ENCODE data around the gene CARMIL1. TPM values are rescaled to one million over a fixed set of nuclear protein-coding genes. Genes with fewer than 3 reads are reported as not detected.

CARMIL1 gene
- total and polyA plus RNA-seq, 7 experiments from 2014 or later, result 2.2 to 12.8 (median 9.3) TPM

- CTCF ChIA-PET, result interaction anchor here (0.7 kb wide), 1 partner anchor 33 kb away, joined by 4 read pairs; no protein-coding TSS in a partner anchor
- Mint-ChIP-seq H3K27me3 (peaks cover 0 to 2% (median 0%) of the 10 kb centered on the region in 5 donors), H3K4me3 (no peak overlapping the region), H3K4me1 (peaks cover 0 to 7% (median 4%) of the 10 kb centered on the region in 7 donors), H3K36me3 (peaks cover 2 to 53% (median 34%) of the 10 kb centered on the region in 5 donors), H3K27ac (no peak overlapping the region), H3K9me3 (no peaks in the 10 kb centered on the region)
- H3K4me1 ChIP-seq (ENCODE audit: control insufficient read depth in 2 of 2, insufficient read depth in 2 of 2, low read length in 2 of 2), result no peaks in the 10 kb centered on the region
- no peaks in the 10 kb centered on the region for H3K9me3 ChIP-seq (ENCODE audit: control insufficient read depth in 2 of 3, low read length in 3 of 3)
- H3K4me3 ChIP-seq (ENCODE audit: low read length), result no peak overlapping the region
- DNase-seq (no peak), ATAC-seq (no peak)
- POLR2A ChIA-PET, result no interaction called here
- H3K27me3 ChIP-seq (ENCODE audit: control insufficient read depth in 2 of 2, insufficient read depth in 2 of 2, low read length in 2 of 2), result no peaks in the 10 kb centered on the region
- H3K27ac ChIP-seq (ENCODE audit: low read depth, low read length), result no peak overlapping the region
- H3K36me3 ChIP-seq (ENCODE audit: control insufficient read depth in 2 of 3, insufficient read depth in 3 of 3, low read length in 3 of 3), result peaks cover 0 to 2% (median 0%) of the 10 kb centered on the region in 3 experiments
- intact Hi-C loops (cut with micrococcal nuclease), result no loop called here
Measured at GRCh38 chr6:25465941-25466340, 186.8 kb downstream of the CARMIL1 start.

DNA sequence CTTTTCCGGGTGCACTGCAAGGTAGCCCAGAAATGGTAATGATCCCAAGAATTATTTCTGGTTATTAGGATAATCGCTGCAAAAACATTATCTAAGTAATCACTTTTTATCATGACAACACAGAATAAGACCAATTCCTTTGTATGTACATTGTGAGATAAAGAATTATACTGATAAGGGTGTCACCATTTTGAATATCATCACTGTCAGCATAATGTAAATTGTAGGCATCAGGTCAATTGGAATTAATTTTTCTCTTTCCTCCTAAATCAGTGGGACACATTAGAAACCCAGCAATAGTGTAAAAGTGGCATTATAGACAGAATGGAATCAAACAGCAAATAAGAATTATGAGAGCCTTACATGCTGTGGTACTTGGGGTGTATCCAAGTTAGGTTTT, 189.7 kb downstream of the CARMIL1 start:
- no peaks in the 10 kb centered on the region for H3K4me1 ChIP-seq (ENCODE audit: control insufficient read depth in 2 of 2, insufficient read depth in 2 of 2, low read length in 2 of 2)

GRCh38 chr6:25469797-25470388, 190.7 kb downstream of the CARMIL1 start:
- Histone ChIP-seq H3K27ac (ENCODE audit: low read depth, low read length) (no peak overlapping the region), H3K4me3 (ENCODE audit: low read length) (no peak overlapping the region), H3K36me3 (ENCODE audit: control insufficient read depth in 2 of 3, insufficient read depth in 3 of 3, low read length in 3 of 3) (peaks cover 0 to 9% (median 0%) of the 10 kb centered on the region in 3 experiments), H3K4me1 (ENCODE audit: control insufficient read depth in 2 of 2, insufficient read depth in 2 of 2, low read length in 2 of 2) (no peaks in the 10 kb centered on the region), H3K9me3 (ENCODE audit: control insufficient read depth in 2 of 3, low read length in 3 of 3) (no peaks in the 10 kb centered on the region), H3K27me3 (ENCODE audit: control insufficient read depth in 2 of 2, insufficient read depth in 2 of 2, low read length in 2 of 2) (no peaks in the 10 kb centered on the region)
- H3K4me3 Mint-ChIP-seq, result no peak overlapping the region
- peaks cover 0 to 2% (median 0%) of the 10 kb centered on the region in 5 donors for H3K27me3 Mint-ChIP-seq
- no peak overlapping the region for H3K27ac Mint-ChIP-seq
- peaks cover 0 to 7% (median 4%) of the 10 kb centered on the region in 7 donors for H3K4me1 Mint-ChIP-seq
- peaks cover 0 to 53% (median 25%) of the 10 kb centered on the region in 5 donors for H3K36me3 Mint-ChIP-seq
- DNase-seq (no peak), ATAC-seq (no peak)
- H3K9me3 Mint-ChIP-seq, result no peaks in the 10 kb centered on the region
- ChIA-PET CTCF (interaction anchor here (0.9 kb wide), 1 partner anchor 177 kb away, joined by 3 read pairs; no protein-coding TSS in a partner anchor), POLR2A (no interaction called here)
- intact Hi-C loops (cut with micrococcal nuclease), result no loop called here

More for the DNA sequence above, 189.7 kb downstream of the CARMIL1 start:
- DNase-seq, result no peak
- Mint-ChIP-seq H3K4me3 (no peak overlapping the region), H3K27ac (no peak overlapping the region), H3K4me1 (peaks cover 0 to 4% (median 3%) of the 10 kb centered on the region in 7 donors), H3K36me3 (peaks cover 0 to 55% (median 34%) of the 10 kb centered on the region in 5 donors), H3K9me3 (no peaks in the 10 kb centered on the region), H3K27me3 (peaks cover 0 to 2% (median 0%) of the 10 kb centered on the region in 5 donors)
- POLR2A ChIA-PET, result interaction anchor here (0.6 to 1.2 kb wide), 2 partner anchors 9 to 53 kb away, joined by 3 read pairs; no protein-coding TSS in a partner anchor
- Histone ChIP-seq H3K36me3 (ENCODE audit: control insufficient read depth in 2 of 3, insufficient read depth in 3 of 3, low read length in 3 of 3) (peaks cover 0 to 9% (median 0%) of the 10 kb centered on the region in 3 experiments), H3K27ac (ENCODE audit: low read depth, low read length) (no peak overlapping the region), H3K27me3 (ENCODE audit: control insufficient read depth in 2 of 2, insufficient read depth in 2 of 2, low read length in 2 of 2) (no peaks in the 10 kb centered on the region), H3K9me3 (ENCODE audit: control insufficient read depth in 2 of 3, low read length in 3 of 3) (no peaks in the 10 kb centered on the region), H3K4me3 (ENCODE audit: low read length) (no peak overlapping the region)
- ATAC-seq, result no peak
- CTCF ChIA-PET, result no interaction called here
- intact Hi-C loops (cut with micrococcal nuclease), result no loop called here

DNA sequence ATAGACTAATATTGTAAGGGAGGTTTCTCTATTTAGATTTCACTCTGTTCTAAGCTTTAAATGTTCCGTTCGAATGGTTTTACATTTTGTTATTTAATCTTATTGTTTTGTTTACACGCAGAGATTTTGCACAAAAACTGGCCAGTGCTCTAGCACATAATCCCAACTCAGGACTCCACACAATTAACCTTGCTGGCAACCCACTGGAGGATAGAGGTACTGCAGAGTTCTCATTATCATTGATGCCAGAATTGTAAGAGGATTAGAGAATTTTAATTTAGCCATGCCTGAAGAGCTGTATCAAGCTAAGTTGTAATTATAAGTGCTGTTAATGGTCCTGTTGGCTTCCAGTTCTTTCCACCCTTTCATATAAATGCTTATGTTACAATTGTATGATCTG, 193.1 kb downstream of the CARMIL1 start:
- H3K9me3 ChIP-seq (ENCODE audit: control insufficient read depth in 2 of 3, low read length in 3 of 3), result no peaks in the 10 kb centered on the region
- H3K27ac Mint-ChIP-seq, result no peak overlapping the region
- ChIA-PET POLR2A (interaction anchor here (1.4 kb wide), 1 partner anchor 194 kb away, joined by 6 read pairs; the partner anchor contains the start of gene CARMIL1), CTCF (interaction anchor here (1.0 kb wide), 1 partner anchor 131 kb away, joined by 3 read pairs; no protein-coding TSS in a partner anchor)
- no peak overlapping the region for H3K4me3 ChIP-seq (ENCODE audit: low read length)
- peaks cover 0 to 47% (median 23%) of the 10 kb centered on the region in 5 donors for H3K36me3 Mint-ChIP-seq
- intact Hi-C loops (cut with micrococcal nuclease), result no loop called here
- no peaks in the 10 kb centered on the region for H3K27me3 ChIP-seq (ENCODE audit: control insufficient read depth in 2 of 2, insufficient read depth in 2 of 2, low read length in 2 of 2)
- H3K27ac ChIP-seq (ENCODE audit: low read depth, low read length), result no peak overlapping the region
- no peaks in the 10 kb centered on the region for H3K9me3 Mint-ChIP-seq
- H3K27me3 Mint-ChIP-seq, result no peaks in the 10 kb centered on the region
- DNase-seq, result peak in 1 of 9 donors; percentile 5
- ATAC-seq, result no peak
- H3K36me3 ChIP-seq (ENCODE audit: control insufficient read depth in 2 of 3, insufficient read depth in 3 of 3, low read length in 3 of 3), result peaks cover 0 to 9% (median 0%) of the 10 kb centered on the region in 3 experiments
- peaks cover 0 to 10% (median 0%) of the 10 kb centered on the region in 7 donors for H3K4me1 Mint-ChIP-seq
- H3K4me3 Mint-ChIP-seq, result no peak overlapping the region
- no peaks in the 10 kb centered on the region for H3K4me1 ChIP-seq (ENCODE audit: control insufficient read depth in 2 of 2, insufficient read depth in 2 of 2, low read length in 2 of 2)

DNA sequence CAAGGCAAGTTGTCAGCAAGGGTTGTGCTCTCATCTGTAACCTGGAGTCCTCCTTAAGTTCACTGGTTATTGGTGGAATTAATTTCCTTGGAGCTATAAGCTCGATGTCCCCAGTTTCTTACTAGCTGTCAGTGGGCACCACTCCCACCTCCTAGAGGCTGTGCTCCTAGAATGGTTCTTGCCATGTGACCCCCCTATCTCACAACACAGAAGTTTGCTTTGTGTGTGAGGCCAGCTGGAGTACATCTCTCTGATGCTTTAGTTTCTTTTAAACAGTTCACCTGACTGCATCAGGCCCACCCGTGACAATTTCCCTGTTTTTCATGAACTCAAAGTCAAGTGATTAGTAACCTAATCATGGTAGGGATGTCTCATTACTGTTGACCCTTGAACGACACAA, 193.7 kb downstream of the CARMIL1 start:
- CTCF ChIA-PET, result interaction anchor here (1.0 to 1.4 kb wide), 2 partner anchors 132 to 133 kb away, joined by 3 to 5 read pairs; no protein-coding TSS in a partner anchor
- H3K36me3 Mint-ChIP-seq, result peaks cover 0 to 49% (median 24%) of the 10 kb centered on the region in 5 donors
- H3K27ac ChIP-seq (ENCODE audit: low read depth, low read length), result no peak overlapping the region
- no peak overlapping the region for H3K4me3 ChIP-seq (ENCODE audit: low read length)
- H3K4me1 ChIP-seq (ENCODE audit: control insufficient read depth in 2 of 2, insufficient read depth in 2 of 2, low read length in 2 of 2), result no peaks in the 10 kb centered on the region
- peaks cover 0 to 10% (median 0%) of the 10 kb centered on the region in 7 donors for H3K4me1 Mint-ChIP-seq
- H3K27me3 Mint-ChIP-seq, result no peaks in the 10 kb centered on the region
- intact Hi-C loops (cut with micrococcal nuclease), result no loop called here
- no peak overlapping the region for H3K4me3 Mint-ChIP-seq
- H3K27me3 ChIP-seq (ENCODE audit: control insufficient read depth in 2 of 2, insufficient read depth in 2 of 2, low read length in 2 of 2), result no peaks in the 10 kb centered on the region
- peaks cover 0 to 9% (median 0%) of the 10 kb centered on the region in 3 experiments for H3K36me3 ChIP-seq (ENCODE audit: control insufficient read depth in 2 of 3, insufficient read depth in 3 of 3, low read length in 3 of 3)
- ATAC-seq (no peak), DNase-seq (no peak)
- H3K9me3 Mint-ChIP-seq, result no peaks in the 10 kb centered on the region
- no peak overlapping the region for H3K27ac Mint-ChIP-seq
- POLR2A ChIA-PET, result interaction anchor here (0.6 to 1.4 kb wide), 2 partner anchors 136 to 194 kb away, joined by 3 to 6 read pairs; partner anchors contain the start of gene CARMIL1
- no peaks in the 10 kb centered on the region for H3K9me3 ChIP-seq (ENCODE audit: control insufficient read depth in 2 of 3, low read length in 3 of 3)

DNA sequence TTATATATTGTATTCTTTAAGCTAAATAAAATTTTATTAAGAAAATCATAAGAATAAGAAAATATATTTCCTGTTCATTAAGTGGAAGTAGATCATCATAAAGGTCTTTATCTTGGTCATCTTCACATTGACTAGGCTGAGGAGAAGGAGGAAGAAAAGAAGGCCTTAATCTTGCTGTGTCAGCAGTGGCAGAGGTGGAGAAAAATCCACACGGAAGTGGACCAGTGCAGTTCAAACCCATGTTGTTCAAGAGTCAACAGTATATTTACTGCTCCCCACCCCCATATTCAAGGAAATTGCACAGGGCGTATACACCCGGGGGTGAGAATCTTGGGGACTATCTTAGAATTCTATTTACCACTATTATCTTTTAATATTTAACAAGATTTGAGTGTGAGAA, 194.3 kb downstream of the CARMIL1 start:
- Histone ChIP-seq H3K9me3 (ENCODE audit: control insufficient read depth in 2 of 3, low read length in 3 of 3) (no peaks in the 10 kb centered on the region), H3K4me1 (ENCODE audit: control insufficient read depth in 2 of 2, insufficient read depth in 2 of 2, low read length in 2 of 2) (no peaks in the 10 kb centered on the region), H3K27ac (ENCODE audit: low read depth, low read length) (no peak overlapping the region), H3K27me3 (ENCODE audit: control insufficient read depth in 2 of 2, insufficient read depth in 2 of 2, low read length in 2 of 2) (no peaks in the 10 kb centered on the region), H3K36me3 (ENCODE audit: control insufficient read depth in 2 of 3, insufficient read depth in 3 of 3, low read length in 3 of 3) (peaks cover 0 to 9% (median 0%) of the 10 kb centered on the region in 3 experiments), H3K4me3 (ENCODE audit: low read length) (no peak overlapping the region)
- no peaks in the 10 kb centered on the region for H3K27me3 Mint-ChIP-seq
- intact Hi-C loops (cut with micrococcal nuclease), result no loop called here
- H3K4me1 Mint-ChIP-seq, result peaks cover 0 to 10% (median 0%) of the 10 kb centered on the region in 7 donors
- DNase-seq (no peak), ATAC-seq (no peak)
- no peaks in the 10 kb centered on the region for H3K9me3 Mint-ChIP-seq
- ChIA-PET CTCF (interaction anchor here (1.0 to 1.8 kb wide), 3 partner anchors 16 to 134 kb away, joined by 3 to 6 read pairs (median 5); no protein-coding TSS in a partner anchor), POLR2A (interaction anchor here (0.6 to 1.4 kb wide), 3 partner anchors 137 to 585 kb away, joined by 3 to 6 read pairs (median 3); partner anchors contain the start of gene CARMIL1)
- no peak overlapping the region for H3K4me3 Mint-ChIP-seq
- peaks cover 0 to 52% (median 24%) of the 10 kb centered on the region in 5 donors for H3K36me3 Mint-ChIP-seq
- no peak overlapping the region for H3K27ac Mint-ChIP-seq

Measured in naive thymus-derived CD4-positive, alpha-beta T cell (primary cell).